Stimulated activated CD4-positive, alpha-beta T cell treated with anti-CD3 and anti-CD28 coated beads, Interleukin-4, amount 100 ng/mL, for 1 hour (primary cell): ENCODE results near the gene ANKRD44.
"Not testable (repeated sequence)": the region's sequence is repeated elsewhere in the genome, so short reads cannot be mapped to it uniquely, and the experiment has no call there.

Experiments used
- DNase-seq: peaks from one replicate; pipeline ENCODE4 v3.0.0-alpha.2; 2020

The ANKRD44 gene

GRCh38 chr2:197315371-197315770, 4.8 kb upstream of the ANKRD44 start:
- DNase-seq: no peak

- no peak for DNase-seq
Observed at GRCh38 chr2:197312186-197312585, 1.6 kb upstream of the ANKRD44 start.

DNA sequence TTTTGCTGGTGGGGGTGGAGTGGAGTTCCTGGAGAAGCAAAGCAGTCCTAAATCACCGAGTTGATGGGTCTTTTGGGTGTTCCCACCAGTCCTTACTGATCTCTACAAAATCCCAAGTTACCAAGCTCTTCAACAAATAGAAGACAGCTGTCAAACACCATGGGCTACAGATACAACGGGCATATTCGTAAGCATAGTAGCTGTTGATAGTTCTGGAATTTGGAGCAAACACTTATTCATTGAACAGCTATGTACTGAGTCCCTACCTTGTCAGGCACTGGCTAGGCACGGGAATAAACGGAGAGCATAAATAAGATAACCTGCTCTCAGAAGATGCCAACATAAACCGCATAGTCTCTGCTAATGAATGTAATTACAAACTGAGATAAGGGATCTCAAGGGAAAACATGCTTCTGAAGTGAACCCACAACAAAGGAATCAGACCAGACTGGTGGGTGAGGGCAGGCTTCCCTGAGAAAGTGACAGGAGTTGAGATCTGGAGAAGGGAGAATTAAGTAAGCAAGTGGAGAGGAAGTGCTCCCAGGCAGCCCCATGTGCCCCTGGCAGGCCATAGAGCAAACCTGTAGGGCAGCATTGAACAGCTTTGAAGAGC, 947 bp upstream of the ANKRD44 start:
- DNase-seq: no peak

- no peak for DNase-seq
Observed at GRCh38 chr2:197310987-197311420, 424 bp upstream of the ANKRD44 start.

DNA sequence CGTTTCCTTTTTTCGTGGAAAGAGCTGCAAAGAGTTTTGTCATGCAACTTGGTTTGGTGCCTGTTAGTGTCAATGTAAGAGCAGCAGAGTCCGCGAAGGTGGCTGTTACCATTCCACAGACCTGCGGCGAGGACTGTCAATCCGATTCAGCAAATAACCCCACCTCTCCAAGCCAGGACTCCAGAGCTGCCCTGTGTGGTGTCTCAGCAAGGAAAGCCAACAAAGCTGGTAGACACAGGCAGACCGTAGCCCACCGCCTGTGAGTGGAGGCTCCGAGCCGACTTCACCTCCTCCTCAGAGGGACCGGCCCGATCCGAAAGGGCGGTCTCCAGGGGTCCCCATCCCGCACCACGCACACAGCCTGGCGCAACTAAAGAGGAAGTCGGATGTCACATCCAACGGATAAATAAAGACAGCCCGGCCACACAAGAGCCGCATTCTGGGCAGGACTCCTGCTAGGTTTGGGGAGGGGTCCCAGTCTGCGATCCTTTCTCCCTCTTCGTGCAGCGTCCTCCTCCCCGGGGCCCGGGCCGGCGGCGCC, 819 bp downstream of the ANKRD44 start:
- peak; percentile 42 for DNase-seq

GRCh38 chr2:197308996-197309690, 1.4 kb downstream of the ANKRD44 start:
- DNase-seq: no peak

DNA sequence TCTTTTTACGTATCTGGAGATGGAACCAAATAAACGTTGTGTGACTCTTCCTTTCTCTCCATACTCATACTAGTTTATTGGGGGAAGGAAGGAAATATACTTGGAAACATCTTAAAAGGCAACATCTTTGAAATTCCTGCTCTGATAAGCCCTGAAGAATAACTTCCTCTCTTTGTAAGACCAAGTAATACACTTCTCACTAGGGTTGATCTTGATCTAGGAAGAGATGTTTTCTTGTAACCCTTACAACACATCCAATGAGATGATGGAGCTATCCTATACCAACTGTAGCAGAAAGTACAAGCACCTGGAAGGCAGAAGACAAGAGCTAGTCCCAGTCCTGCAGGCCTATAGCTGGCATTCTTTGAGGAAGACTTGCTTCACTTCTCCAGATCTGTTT, 2.0 kb downstream of the ANKRD44 start:
- no peak for DNase-seq

GRCh38 chr2:197307933-197308521, 2.6 kb downstream of the ANKRD44 start:
- DNase-seq: no peak

DNA sequence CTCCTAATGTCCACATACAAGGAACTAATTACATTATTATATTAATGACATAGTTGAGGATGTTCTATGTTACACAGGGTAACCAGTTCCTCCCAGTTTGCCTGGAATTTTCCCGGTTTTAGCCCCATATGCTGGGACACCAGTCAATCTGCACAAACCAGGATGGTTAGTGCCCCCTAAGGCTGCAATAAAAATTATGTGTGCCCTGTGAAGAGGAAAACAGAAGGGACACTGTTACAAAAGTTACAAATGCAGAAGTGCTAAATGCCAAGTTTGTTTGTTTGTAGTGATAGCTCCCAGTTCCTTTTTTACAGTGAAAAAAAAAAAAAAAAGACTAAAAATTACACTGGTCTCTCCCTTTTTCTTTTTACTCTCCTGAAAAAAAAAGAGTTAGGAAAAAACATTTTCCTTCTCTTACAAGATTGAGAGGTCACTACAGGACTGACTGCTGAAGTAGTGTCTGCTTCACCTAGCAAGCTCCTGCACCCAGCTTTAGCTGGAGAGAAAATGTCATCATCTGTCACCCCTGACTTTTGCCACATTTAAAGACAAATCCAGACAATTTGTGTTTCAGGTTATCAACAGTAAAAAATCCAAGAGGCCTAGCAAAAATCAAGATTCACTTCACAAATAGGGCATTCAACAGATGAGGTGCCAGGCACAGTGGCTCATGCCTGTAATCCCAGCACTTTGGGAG, 3.2 kb downstream of the ANKRD44 start:
- DNase-seq: no peak

DNA sequence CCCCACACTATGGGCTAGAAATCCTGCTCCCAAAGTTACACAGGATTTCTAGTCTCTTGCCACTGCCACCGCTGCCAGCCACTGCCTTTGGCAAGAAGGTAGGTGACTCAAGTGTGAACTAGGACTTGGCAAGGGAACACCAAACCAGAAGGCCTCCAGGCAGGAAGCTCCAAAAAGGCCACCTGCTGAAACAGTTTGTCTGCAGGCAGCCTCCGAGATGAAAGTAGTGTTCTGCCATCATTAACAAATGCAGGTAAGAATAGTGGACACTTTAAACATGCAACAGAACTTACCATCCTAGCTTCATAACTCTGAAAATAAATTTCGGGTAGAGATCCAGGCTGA, 3.9 kb downstream of the ANKRD44 start:
- no peak for DNase-seq

DNA sequence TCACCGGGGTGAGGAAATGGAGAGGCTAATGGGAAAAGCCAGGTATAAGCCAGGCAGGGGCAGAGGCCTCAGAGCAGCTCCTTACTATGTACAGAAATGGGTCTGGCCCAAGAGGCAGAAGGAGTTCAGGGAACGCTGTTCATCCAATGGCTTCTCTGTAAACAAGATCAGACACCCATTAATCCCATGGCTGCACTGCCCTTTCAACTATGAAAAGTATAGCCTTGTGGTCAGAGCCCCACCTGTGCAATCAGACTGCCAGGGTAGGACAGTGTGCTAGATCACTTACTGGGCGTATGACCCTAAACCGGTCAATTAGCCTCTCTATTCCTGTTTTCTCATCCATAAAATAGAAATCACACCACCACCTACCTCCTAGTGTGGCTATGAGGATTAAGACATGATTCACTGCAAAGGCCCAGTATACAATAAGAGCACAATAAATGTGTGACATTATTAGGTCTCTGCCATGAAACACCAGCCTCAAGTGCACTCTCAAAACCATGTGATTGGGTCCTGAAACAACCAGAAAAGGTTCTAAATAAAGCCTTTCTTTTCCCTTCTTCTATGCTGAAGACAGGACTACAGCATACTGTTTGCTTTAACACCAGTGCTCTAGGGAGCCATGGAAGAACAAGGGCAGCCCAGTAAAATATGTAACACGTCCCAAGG, 4.4 kb downstream of the ANKRD44 start:
- no peak for DNase-seq

DNA sequence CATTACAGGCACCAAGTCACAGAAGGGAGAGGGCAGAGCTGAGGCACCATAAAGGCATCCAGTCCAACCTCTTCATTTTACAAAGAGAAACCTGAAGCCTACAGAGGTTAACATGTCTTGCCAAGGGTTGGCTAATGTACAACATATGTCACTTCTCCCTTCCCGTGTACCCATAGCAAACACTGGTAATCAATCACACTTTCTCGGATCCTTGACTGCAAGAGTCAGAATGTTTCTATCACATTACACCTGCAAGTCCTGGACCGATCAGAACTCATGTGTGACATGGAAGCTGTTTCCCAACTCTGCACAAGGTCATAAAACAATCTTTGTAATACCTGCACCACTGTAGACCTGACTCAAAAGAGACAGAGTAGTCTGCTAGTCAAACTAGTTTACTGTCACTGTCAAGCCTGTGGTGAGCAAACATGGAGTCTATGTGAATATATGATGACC, 6.0 kb downstream of the ANKRD44 start:
- no peak for DNase-seq

GRCh38 chr2:197300139-197300538, 10.4 kb downstream of the ANKRD44 start:
- DNase-seq: no peak

- no peak for DNase-seq
Observed at GRCh38 chr2:197298609-197299008, 12.0 kb downstream of the ANKRD44 start.

GRCh38 chr2:197297772-197298318, 12.7 kb downstream of the ANKRD44 start:
- no peak for DNase-seq

DNA sequence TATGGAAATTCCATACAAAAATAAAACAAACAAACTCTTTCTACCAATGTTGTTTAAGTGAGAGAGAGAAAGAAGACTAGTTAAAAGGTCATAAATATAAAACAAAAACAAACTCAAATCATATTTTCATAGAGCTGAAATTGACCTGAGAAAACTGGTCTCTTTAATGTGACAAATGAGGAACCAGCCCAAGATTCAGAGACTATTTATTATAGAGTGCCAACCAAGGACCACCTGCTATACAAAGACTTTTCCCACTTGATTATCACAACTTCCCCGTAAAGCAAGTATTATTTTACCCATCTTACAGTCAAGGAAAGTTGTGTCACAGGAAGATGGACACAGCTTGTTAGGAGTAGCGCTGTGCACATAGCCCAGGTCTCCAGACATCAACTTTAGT, 13.3 kb downstream of the ANKRD44 start:
- DNase-seq: no peak

GRCh38 chr2:197296835-197297234, 13.7 kb downstream of the ANKRD44 start:
- no peak for DNase-seq

DNA sequence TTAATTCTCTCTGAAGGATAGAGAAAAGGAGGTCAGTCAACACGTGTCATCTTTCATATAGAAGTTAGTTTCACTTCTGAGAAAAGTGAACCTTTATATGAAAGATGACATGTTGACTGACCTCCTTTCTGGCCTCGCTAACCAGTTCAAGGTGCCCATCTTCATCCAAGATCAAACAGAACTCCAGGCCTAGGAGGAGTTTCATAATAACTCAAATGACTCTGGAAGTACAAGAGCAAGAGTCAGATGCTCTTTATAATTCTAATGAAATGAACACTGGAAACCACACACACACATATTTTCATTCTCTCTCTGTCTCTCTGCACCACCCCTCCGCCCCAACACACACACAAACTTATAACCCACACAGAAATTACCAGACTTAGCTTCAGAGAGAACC, 16.3 kb downstream of the ANKRD44 start:
- DNase-seq: peak; percentile 34

DNA sequence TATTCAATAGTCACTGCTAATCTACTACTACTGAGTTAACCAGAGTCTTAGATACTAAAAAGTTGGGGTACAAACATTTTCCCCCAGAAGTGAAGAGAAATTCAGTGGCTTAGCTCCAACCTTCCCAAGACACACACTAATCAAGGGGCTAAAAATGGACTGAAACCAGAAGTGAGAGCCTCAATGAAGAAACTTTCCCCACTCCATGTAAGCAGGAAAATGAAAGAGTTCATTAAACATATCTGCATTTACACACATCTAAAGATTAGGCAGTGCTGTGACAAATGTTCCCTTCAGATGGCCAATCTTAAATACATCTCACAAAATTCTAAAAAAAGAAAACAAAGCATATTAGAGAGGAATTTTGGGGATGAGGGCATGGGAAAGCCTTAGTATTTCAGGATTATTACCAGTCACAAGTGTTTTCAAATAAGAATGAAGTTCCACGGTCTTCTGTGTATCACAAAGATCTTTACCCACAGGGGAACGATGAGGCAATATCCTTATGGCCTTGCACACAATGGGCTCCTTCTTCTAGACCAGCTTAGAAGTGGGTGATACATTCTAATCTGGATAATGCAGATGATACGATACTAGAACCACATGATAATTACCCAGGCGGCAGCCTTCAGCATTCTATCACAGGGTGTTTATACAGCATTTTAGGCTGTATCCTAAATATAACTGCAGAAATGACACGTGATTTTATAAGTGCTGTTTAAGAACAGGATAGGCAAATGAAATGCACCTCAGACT, 17.1 kb downstream of the ANKRD44 start:
- DNase-seq: no peak

DNA sequence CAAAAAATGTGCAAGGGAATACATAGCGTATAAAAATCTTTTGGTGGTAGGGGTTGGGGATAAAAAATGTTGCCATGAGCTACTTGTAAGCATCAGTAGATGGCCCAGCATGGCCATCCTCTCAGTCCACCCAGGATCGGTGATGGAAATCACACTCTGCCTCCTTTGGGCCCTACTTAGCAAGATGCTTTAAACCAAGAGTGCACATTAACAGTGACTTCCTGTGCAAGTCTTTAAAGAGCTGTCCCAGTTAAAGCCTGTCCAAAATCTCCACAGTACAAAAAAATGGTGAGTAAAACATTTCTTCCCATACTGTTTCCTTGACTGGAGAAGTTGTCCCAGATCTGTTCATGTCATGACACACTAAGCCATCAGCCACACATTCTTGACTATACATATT, 18.0 kb downstream of the ANKRD44 start:
- no peak for DNase-seq

- DNase-seq: not testable (repeated sequence)
Observed at GRCh38 chr2:197287596-197287932, 23.0 kb downstream of the ANKRD44 start.
